Muscle layer of colon (tissue), 2 donors: ENCODE results near the gene MEIG1.
"Not testable (repeated sequence)": the region's sequence is repeated elsewhere in the genome, so short reads cannot be mapped to it uniquely, and the experiment has no call there.

Experiments
- H3K27ac ChIP-seq: one replicate; pipeline ENCODE4 v1.7.0; 2013; ENCODE audit warnings: low read depth, mild to moderate bottlenecking, low read length, moderate library complexity
- H3K27me3 ChIP-seq, 2 donors: one replicate each; pipeline ENCODE4 v1.7.0; 2013; ENCODE audit warnings: low read length in 2 of 2, mild to moderate bottlenecking in 2 of 2; ENCODE audit not compliant: insufficient read depth in 2 of 2, control insufficient read depth in 1 of 2
- H3K36me3 ChIP-seq: one replicate; pipeline ENCODE4 v1.7.0; 2013; ENCODE audit warnings: mild to moderate bottlenecking, low read length; ENCODE audit not compliant: insufficient read depth
- H3K4me1 ChIP-seq: one replicate; pipeline ENCODE4 v1.7.0; 2013; ENCODE audit warnings: mild to moderate bottlenecking, low read length; ENCODE audit not compliant: insufficient read depth
- H3K4me3 ChIP-seq, 2 donors: one replicate each; pipeline ENCODE4 v1.7.0; 2013; ENCODE audit warnings: low read length in 2 of 2, low read depth in 1 of 2, mild to moderate bottlenecking in 1 of 2, moderate library complexity in 1 of 2
- H3K9ac ChIP-seq: one replicate; pipeline ENCODE4 v1.7.0; 2013; ENCODE audit warnings: low read length
- H3K9me3 ChIP-seq: one replicate; pipeline ENCODE4 v1.7.0; 2013; ENCODE audit warnings: mild to moderate bottlenecking, low read length
- donor health status: abdominal sarcoma.
- donor health status: Adenocarcinoma of cecum.

Gene MEIG1

DNA sequence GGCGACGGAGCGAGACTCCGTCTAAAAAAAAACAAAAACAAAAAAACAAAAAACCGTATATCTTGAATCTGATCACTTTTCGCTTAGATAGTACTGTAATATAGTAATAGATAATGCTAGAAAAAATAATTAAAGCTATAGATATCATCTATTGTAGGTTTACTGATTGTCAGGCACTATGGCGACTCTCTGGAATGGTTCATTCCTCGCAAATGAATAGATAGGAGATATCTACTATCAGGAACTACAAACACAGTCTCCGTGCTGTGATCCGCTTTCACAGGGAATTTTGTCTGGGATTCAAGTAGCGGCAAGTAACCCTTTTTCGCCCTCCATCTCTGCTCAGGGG is 342 bp upstream of the MEIG1 start:
- H3K9ac ChIP-seq: no peak overlapping the region
- no peaks in the 10 kb centered on the region for H3K36me3 ChIP-seq
- no peaks in the 10 kb centered on the region for H3K4me1 ChIP-seq
- peak overlapping the region; percentile 63 to 90 for H3K4me3 ChIP-seq
- H3K9me3 ChIP-seq: no peaks in the 10 kb centered on the region
- H3K27ac ChIP-seq: peak overlapping the region; percentile 83
- H3K27me3 ChIP-seq: no peaks in the 10 kb centered on the region

DNA sequence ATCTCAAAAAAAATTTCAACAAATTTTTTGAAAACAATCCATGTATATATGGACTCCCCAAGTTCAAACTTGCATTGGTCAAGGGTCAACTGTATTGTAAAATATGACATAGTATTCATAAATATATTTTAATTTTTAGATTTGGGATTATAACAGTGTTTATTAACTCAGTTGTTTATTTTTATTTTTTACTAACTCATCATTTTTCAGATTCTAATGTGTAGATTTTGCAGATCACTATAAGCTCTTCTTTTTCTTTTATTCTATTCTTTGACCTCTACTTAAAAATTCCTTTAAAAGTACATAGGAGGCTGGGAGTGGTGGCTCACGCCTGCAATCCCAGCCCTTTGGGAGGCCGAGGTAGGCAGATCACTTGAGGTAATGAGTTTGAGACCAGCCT is 8.7 kb downstream of the MEIG1 start:
- no peak overlapping the region for H3K4me3 ChIP-seq
- no peak overlapping the region for H3K27ac ChIP-seq
- no peaks in the 10 kb centered on the region for H3K4me1 ChIP-seq
- H3K9ac ChIP-seq: no peak overlapping the region
- H3K36me3 ChIP-seq: no peaks in the 10 kb centered on the region
- H3K27me3 ChIP-seq: no peaks in the 10 kb centered on the region
- H3K9me3 ChIP-seq: no peaks in the 10 kb centered on the region

DNA sequence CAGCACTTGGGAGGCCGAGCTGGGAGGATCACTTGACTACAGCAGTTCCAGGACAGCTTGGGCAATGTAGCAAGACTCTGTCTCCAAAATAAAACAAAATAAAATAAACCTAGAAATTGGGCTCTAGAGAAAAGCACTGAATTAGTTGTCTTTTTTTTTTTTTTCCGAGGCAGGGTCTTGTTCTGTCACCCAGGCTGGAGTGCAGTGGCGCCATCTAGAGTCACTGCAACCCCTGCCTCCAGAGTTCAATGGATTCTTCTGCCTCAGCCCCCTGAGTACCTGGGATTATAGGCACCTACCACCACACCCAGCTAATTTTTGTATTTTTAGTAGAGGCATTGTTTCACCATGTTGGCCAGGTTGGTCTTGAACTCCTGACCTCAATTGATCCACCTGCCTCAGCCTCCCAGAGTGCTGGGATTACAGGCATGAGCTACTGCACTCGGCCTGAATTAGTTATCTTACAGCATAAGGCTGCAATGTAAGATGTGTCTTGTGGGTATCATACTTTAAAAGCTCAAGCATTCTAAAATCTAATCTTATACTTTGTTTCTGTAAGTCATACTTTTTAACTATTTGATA is 12.8 kb downstream of the MEIG1 start:
- Histone ChIP-seq H3K4me3 (no peak overlapping the region), H3K9me3 (no peaks in the 10 kb centered on the region), H3K36me3 (no peaks in the 10 kb centered on the region), H3K9ac (no peak overlapping the region), H3K27me3 (no peaks in the 10 kb centered on the region), H3K4me1 (no peaks in the 10 kb centered on the region), H3K27ac (no peak overlapping the region)

DNA sequence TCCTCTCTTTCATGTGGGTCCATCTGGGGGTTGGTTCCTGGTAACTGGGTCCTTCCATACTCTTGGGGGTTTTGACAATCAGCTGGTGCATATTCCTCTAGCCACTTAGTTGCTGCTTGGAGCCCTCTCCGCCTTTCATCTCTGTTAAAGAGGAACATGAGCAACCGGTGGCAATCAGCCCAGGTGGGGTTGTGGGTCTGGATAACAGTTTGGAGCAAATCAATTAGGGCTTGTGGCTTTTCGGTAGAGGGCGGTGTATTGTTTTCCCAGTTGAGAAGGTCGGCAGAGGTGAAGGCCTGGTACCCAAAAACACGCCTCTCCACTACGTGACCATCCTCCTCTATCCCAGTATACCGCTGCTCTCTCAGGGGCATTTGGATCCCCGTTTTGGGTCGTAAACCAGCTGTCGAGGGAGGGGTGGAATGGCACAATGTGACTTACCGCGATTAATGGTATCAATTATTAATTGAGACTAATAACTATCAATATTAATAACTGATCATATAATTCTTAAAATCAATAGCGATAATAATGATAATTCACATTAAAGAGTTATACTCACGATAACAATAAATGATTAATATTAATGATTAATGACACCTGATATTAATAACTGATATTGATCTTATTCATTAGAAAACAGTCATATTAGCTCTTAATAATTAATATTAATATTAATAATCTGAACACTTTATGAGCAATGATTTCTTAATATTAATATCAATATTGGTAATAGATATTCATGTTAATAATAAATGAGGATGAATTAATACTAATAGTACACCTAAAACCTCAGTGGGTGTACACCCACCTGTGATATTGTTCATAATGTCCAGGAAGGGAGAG is 15.2 kb downstream of the MEIG1 start:
- not testable (repeated sequence) for H3K4me3 ChIP-seq, H3K4me1 ChIP-seq, H3K27me3 ChIP-seq, H3K36me3 ChIP-seq, H3K9me3 ChIP-seq, H3K27ac ChIP-seq, H3K9ac ChIP-seq

DNA sequence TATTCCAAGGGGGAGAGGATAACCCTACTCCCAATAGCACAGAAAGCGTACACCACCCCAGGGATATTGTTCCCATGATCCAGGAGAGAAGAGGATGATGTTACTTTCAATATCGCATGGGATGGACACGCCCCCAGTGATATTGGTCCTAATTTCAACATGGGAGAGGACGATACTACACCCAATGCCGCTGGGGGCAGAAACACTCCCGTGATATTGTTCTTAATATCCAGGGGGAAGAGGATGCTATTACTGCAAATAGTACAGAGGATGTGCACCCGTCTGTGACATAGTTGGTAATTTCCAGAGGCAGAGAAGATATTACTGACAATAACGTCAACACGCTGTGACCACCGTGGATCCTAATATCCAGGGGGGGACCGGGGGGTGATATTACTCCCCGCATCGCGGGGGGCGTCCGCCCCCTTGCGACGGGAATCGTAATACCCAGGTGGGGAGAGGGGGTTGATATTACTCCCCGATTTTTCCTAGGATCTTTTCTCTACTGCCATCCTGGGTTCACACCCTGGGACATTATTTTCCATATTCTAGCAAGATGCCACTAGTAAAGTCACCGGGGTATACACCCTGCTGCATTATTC is 16.6 kb downstream of the MEIG1 start:
- no peaks in the 10 kb centered on the region for H3K36me3 ChIP-seq
- no peaks in the 10 kb centered on the region for H3K27me3 ChIP-seq
- no peak overlapping the region for H3K9ac ChIP-seq
- no peaks in the 10 kb centered on the region for H3K9me3 ChIP-seq
- no peak overlapping the region for H3K27ac ChIP-seq
- no peak overlapping the region for H3K4me3 ChIP-seq
- H3K4me1 ChIP-seq: no peaks in the 10 kb centered on the region

DNA sequence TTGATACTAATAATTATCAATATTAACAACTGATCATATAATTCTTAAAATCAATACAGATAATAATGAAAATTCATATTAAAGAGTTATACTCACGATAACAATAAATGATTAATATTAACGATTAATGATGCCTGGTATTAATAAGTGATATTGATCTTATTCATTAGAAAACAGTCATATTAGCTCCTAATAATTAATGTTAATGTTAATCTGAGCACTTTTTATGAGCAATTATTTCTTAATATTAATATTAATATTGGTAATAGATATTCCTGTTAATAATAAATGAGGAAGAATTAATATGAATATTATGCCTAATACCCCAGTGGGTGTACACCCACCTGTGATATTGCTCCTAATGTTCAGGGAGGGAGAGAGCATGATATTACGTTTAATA is 23.6 kb downstream of the MEIG1 start:
- H3K27ac ChIP-seq: no peak overlapping the region
- H3K27me3 ChIP-seq: no peaks in the 10 kb centered on the region

DNA sequence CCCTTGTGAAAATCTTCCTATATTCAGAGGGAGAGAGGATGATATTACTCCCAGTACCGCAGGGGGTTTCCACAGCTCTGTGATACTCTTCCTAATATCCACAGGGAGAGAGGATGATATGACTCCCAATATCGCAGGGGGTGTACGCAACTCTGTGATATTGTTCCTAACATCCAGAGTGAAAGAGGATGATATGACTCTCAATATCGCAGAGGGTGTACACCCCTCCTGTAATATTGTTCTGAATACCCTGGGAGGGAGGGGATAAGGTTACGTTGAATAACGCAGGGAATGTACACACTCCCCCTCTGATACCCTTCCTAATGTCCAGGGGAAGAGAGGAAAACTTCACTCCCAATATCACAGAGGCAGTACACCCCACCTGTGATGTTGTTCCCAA is 30.4 kb downstream of the MEIG1 start:
- H3K4me1 ChIP-seq, H3K27me3 ChIP-seq, H3K9me3 ChIP-seq, H3K9ac ChIP-seq, H3K27ac ChIP-seq, H3K4me3 ChIP-seq, H3K36me3 ChIP-seq: not testable (repeated sequence)

More for the DNA sequence above, 23.6 kb downstream of the MEIG1 start:
- Histone ChIP-seq H3K36me3 (no peaks in the 10 kb centered on the region), H3K4me3 (no peak overlapping the region), H3K4me1 (no peaks in the 10 kb centered on the region), H3K9me3 (no peaks in the 10 kb centered on the region), H3K9ac (no peak overlapping the region)

DNA sequence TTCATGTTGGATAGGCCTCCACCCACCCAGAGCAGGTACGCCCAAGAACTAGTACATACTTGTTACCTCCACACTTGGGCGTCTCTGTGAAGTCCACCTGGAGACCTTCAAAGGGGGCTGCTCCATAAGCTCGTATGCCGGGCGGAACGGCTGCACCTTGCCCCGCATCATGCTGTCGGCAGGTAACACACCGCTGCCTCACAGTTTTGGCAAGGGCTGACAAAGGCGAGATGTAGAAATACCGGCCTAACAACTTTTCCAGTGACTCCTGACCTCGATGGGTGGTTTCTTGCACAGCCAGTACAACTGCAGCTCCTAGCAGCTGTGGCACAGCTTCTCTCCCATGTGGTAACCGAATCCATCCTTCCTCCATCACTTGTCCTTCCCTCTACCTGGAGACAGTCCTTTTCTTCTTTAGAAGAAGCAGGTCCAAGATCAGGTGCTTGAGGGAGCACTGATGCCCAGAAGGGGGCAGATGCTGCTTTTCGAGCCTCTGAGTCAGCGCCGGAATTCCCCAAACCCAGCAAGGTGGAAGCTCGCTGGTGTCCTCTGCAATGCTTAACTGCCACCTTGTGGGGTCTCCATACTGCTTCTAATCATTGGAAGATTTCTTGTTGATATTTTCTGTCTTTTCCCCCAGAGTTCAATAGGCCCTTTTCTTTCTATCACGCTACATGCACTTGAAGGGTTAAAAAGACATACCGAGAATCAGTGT is 32.0 kb downstream of the MEIG1 start:
- H3K27me3 ChIP-seq, H3K36me3 ChIP-seq, H3K27ac ChIP-seq, H3K9ac ChIP-seq, H3K9me3 ChIP-seq, H3K4me1 ChIP-seq, H3K4me3 ChIP-seq: not testable (repeated sequence)

DNA sequence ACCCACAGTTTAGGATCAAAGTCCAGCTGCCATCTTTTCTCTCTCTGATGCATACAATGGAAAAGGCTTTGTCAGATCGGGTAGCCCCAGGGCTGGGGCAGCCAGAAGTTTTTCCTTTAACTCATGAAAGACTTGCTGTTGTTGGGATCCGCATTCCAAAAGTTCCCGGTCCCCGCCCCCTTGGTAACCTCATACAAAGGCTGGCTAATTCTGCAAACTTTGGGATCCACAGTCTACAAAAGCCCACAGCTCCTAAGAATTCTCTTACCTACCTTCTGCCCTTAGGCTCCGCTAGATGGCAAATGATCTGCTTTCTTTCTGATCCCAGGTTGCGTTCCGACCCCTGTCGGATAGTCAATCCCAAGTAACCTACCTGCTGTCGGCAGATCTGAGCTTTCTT is 33.1 kb downstream of the MEIG1 start:
- H3K27ac ChIP-seq, H3K27me3 ChIP-seq, H3K4me1 ChIP-seq, H3K4me3 ChIP-seq, H3K9me3 ChIP-seq, H3K36me3 ChIP-seq, H3K9ac ChIP-seq: not testable (repeated sequence)

DNA sequence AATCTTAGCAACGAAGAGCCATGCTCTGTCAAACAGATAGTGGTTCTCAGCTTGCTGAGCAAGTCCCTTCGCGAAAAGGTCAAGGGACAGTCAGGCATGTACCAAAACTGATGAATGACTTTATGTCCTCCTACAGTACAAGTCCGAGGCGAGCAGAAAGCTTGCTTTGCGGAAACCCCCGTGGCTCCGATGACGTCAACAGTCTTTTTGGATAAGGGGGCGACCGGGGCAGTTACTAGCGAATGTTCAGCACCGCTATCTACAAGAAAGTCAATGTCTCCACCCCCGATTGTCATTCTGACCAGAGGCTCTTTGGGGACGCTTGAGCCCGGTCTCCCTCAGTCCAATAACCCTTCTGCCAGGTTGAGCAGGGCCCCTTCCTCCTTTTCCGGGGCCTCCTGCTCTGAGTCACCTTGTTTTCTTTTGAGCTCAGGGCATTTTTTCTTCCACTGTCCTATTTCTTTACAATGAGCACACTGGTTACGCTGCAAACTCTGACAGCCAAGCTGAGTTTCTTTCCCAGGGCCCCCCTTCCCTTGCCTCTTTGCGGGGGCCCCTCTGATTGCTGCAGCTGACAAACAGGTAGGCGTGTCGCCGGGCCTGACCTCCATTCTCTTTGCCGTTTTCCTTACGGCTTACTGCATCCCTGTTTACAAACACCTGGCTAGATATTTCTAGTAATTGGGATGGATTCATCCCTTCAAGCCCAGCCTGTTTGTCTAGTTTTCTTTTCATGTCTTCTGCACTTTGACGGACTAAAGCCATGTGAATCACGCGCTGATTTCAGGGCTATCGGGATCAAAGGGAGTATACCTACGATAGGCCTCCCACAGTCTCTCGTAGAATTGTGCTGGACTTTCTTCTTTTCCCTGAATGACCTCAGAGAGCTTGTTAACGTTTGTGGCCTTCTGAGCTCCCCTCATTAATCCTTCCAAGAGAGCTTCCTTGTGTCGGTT is 34.6 kb downstream of the MEIG1 start:
- not testable (repeated sequence) for H3K9ac ChIP-seq, H3K27me3 ChIP-seq, H3K9me3 ChIP-seq, H3K4me3 ChIP-seq, H3K27ac ChIP-seq, H3K4me1 ChIP-seq, H3K36me3 ChIP-seq
